Measurements from ENCODE around the gene PLA2G4B.

PLA2G4B gene

GRCh38 chr15:41809526-41810220 lies 29.0 kb upstream of the PLA2G4B start:
- DNase-seq, result no peak

GRCh38 chr15:41810651-41811431 lies 27.8 kb upstream of the PLA2G4B start:
- no peak for DNase-seq

- DNase-seq, result peak; percentile 58
Observed at GRCh38 chr15:41811432-41812195, 27.0 kb upstream of the PLA2G4B start.

GRCh38 chr15:41812820-41813375 lies 25.7 kb upstream of the PLA2G4B start:
- no peak for DNase-seq

GRCh38 chr15:41813426-41813825 lies 25.2 kb upstream of the PLA2G4B start:
- no peak for DNase-seq

- no peak for DNase-seq
Observed at GRCh38 chr15:41814534-41814933, 24.1 kb upstream of the PLA2G4B start.

- DNase-seq, result no peak
Observed at GRCh38 chr15:41816788-41817187, 21.9 kb upstream of the PLA2G4B start.

- DNase-seq, result no peak
Observed at GRCh38 chr15:41817327-41817726, 21.3 kb upstream of the PLA2G4B start.

- no peak for DNase-seq
Observed at GRCh38 chr15:41817781-41818180, 20.9 kb upstream of the PLA2G4B start.

- no peak for DNase-seq
Observed at GRCh38 chr15:41819455-41820050, 19.1 kb upstream of the PLA2G4B start.

GRCh38 chr15:41820791-41821423 lies 17.7 kb upstream of the PLA2G4B start:
- DNase-seq, result no peak

- DNase-seq, result no peak
Observed at GRCh38 chr15:41821831-41822230, 16.8 kb upstream of the PLA2G4B start.

- no peak for DNase-seq
Observed at GRCh38 chr15:41822471-41822870, 16.2 kb upstream of the PLA2G4B start.

- DNase-seq, result no peak
Observed at GRCh38 chr15:41822957-41823356, 15.7 kb upstream of the PLA2G4B start.

- no peak for DNase-seq
Observed at GRCh38 chr15:41823502-41823901, 15.1 kb upstream of the PLA2G4B start.

GRCh38 chr15:41824062-41824745 lies 14.4 kb upstream of the PLA2G4B start:
- DNase-seq, result no peak

- DNase-seq, result no peak
Observed at GRCh38 chr15:41825145-41825544, 13.5 kb upstream of the PLA2G4B start.

GRCh38 chr15:41825572-41826535 lies 12.8 kb upstream of the PLA2G4B start:
- DNase-seq, result no peak

- no peak for DNase-seq
Observed at GRCh38 chr15:41827290-41827879, 11.3 kb upstream of the PLA2G4B start.
